HEK293 (cell line): Measurements from ENCODE around the gene SLC34A3.

Experiments used
- CTCF ChIA-PET: fragments of 350-600 bp; formaldehyde crosslinking; extraction: SDS; loops from one replicate; lab custom pipeline; 2021; ENCODE audit warnings: antibody characterized with exemption; lab: Yijun Ruan, JAX
- POLR2A ChIA-PET: fragments of 300-600 bp; formaldehyde crosslinking; extraction: SDS; loops from one replicate; lab custom pipeline; 2020; ENCODE audit warnings: antibody characterized with exemption, inconsistent platforms; lab: Yijun Ruan, JAX
- H3K27ac ChIP-seq: fragments of 200-500 bp; sonication (Bioruptor generic); 2 replicates; pipeline ENCODE4 v1.5.1; 2014; ENCODE audit warnings: low read depth, low read length, control low read depth, inconsistent platforms; ENCODE audit errors: extremely low read depth
- H3K36me3 ChIP-seq, 2 experiments: fragments of 200-500 bp in 1 of 2; sonication (Bioruptor generic) in 1 of 2; 1 replicate in 1 of 2; 2 replicates in 1 of 2; pipeline ENCODE4 v1.5.1; 2014 to 2017; ENCODE audit warnings: inconsistent platforms in 2 of 2, low read length in 2 of 2; ENCODE audit not compliant: control insufficient read depth in 2 of 2, insufficient read depth in 1 of 2
- H3K4me1 ChIP-seq: fragments of 200-500 bp; sonication (Bioruptor generic); 2 replicates; pipeline ENCODE4 v1.5.1; 2014; ENCODE audit warnings: mild to moderate bottlenecking, low read length, inconsistent platforms; ENCODE audit not compliant: control insufficient read depth, insufficient read depth
- H3K4me3 ChIP-seq: 2 replicates; pipeline ENCODE4 v1.5.1; 2011; ENCODE audit warnings: low read depth, mild to moderate bottlenecking, control low read depth, low read length, moderate library complexity
- H3K9me3 ChIP-seq: fragments of 200-500 bp; sonication (Bioruptor generic); 2 replicates; pipeline ENCODE4 v1.5.1; 2014; ENCODE audit warnings: low read depth, low read length, inconsistent platforms; ENCODE audit not compliant: control insufficient read depth, insufficient read depth
- BCL6B ChIP-seq: fragments of 450-650 bp; formaldehyde crosslinking; IDR thresholded peaks from 2 replicates; pipeline ENCODE4 v1.5.1; 2017; ENCODE audit warnings: missing biosample characterization, missing genetic modification characterization
- GLI2 ChIP-seq: fragments of 450-650 bp; formaldehyde crosslinking; IDR thresholded peaks from 2 replicates; pipeline ENCODE4; 2017; ENCODE audit warnings: missing biosample characterization, missing genetic modification characterization, low read depth, borderline replicate concordance
- KLF17 ChIP-seq: fragments of 450-650 bp; formaldehyde crosslinking; IDR thresholded peaks from 2 replicates; pipeline ENCODE4 v1.5.1; 2016; ENCODE audit warnings: missing biosample characterization, missing genetic modification characterization
- KLF8 ChIP-seq: fragments of 450-650 bp; formaldehyde crosslinking; IDR thresholded peaks from 2 replicates; pipeline ENCODE4 v1.5.1; 2016; ENCODE audit warnings: missing biosample characterization, missing genetic modification characterization
- REST ChIP-seq: fragments of 450-650 bp; formaldehyde crosslinking; IDR thresholded peaks from 2 replicates; pipeline ENCODE4 v1.5.1; 2016; ENCODE audit warnings: missing biosample characterization, missing genetic modification characterization
- SP3 ChIP-seq: fragments of 450-650 bp; formaldehyde crosslinking; IDR thresholded peaks from 2 replicates; pipeline ENCODE4 v1.5.1; 2016; ENCODE audit warnings: missing biosample characterization, missing genetic modification characterization
- ZBTB49 ChIP-seq: fragments of 450-650 bp; formaldehyde crosslinking; IDR thresholded peaks from 2 replicates; pipeline ENCODE4 v1.5.1; 2016; ENCODE audit warnings: missing biosample characterization, missing genetic modification characterization, low read depth
- ZFP69B ChIP-seq: fragments of 450-650 bp; formaldehyde crosslinking; IDR thresholded peaks from 2 replicates; pipeline ENCODE4 v1.5.1; 2016; ENCODE audit warnings: missing biosample characterization, missing genetic modification characterization
- ZNF146 ChIP-seq: fragments of 450-650 bp; formaldehyde crosslinking; IDR thresholded peaks from 2 replicates; pipeline ENCODE4 v1.5.1; 2016; ENCODE audit warnings: missing biosample characterization, missing genetic modification characterization
- ZNF239 ChIP-seq: fragments of 450-650 bp; formaldehyde crosslinking; IDR thresholded peaks from 2 replicates; pipeline ENCODE4 v1.5.1; 2016; ENCODE audit warnings: missing biosample characterization, missing genetic modification characterization
- ZNF266 ChIP-seq: fragments of 450-650 bp; formaldehyde crosslinking; IDR thresholded peaks from 2 replicates; pipeline ENCODE4 v1.5.1; 2016; ENCODE audit warnings: missing biosample characterization, missing genetic modification characterization, low read depth
- ZNF292 ChIP-seq: fragments of 450-650 bp; formaldehyde crosslinking; IDR thresholded peaks from 2 replicates; pipeline ENCODE4 v1.5.1; 2016; ENCODE audit warnings: low read depth, missing biosample characterization, missing genetic modification characterization, borderline replicate concordance
- ZNF362 ChIP-seq: fragments of 450-650 bp; formaldehyde crosslinking; IDR thresholded peaks from 2 replicates; pipeline ENCODE4 v1.5.1; 2016; ENCODE audit warnings: missing biosample characterization, missing genetic modification characterization
- ZNF426 ChIP-seq: fragments of 450-650 bp; formaldehyde crosslinking; IDR thresholded peaks from 2 replicates; pipeline ENCODE4 v1.5.1; 2017; ENCODE audit warnings: missing biosample characterization, missing genetic modification characterization, mild to moderate bottlenecking, inconsistent platforms, moderate library complexity
- ZNF585B ChIP-seq: fragments of 450-650 bp; formaldehyde crosslinking; IDR thresholded peaks from 2 replicates; pipeline ENCODE4 v1.5.1; 2016; ENCODE audit warnings: missing biosample characterization, missing genetic modification characterization
- ZNF677 ChIP-seq: fragments of 450-650 bp; IDR thresholded peaks from 2 replicates; pipeline ENCODE4 v1.5.0; 2018; ENCODE audit warnings: missing biosample characterization, mild to moderate bottlenecking, missing genetic modification characterization, moderate library complexity
- ZNF707 ChIP-seq: fragments of 450-650 bp; formaldehyde crosslinking; IDR thresholded peaks from 2 replicates; pipeline ENCODE4 v1.5.1; 2016; ENCODE audit warnings: missing biosample characterization, missing genetic modification characterization

Gene SLC34A3

GRCh38 chr9:137183980-137184595 is 46.6 kb upstream of the SLC34A3 start:
- TF ChIP-seq ZNF585B (no peak), ZNF239 (no peak), ZNF707 (no peak), KLF8 (no peak), ZNF292 (no peak), ZNF426 (tag by site-specific recombination) (no peak), ZBTB49 (no peak), REST (tag by site-specific recombination) (no peak), ZNF266 (tag by site-specific recombination) (no peak), ZNF362 (tag by site-specific recombination) (no peak), ZFP69B (tag by site-specific recombination) (no peak), BCL6B (tag by site-specific recombination) (no peak), SP3 (tag by site-specific recombination) (no peak), KLF17 (tag by site-specific recombination) (no peak), GLI2 (no peak), ZNF146 (tag by site-specific recombination) (no peak), ZNF677 (tag by site-specific recombination) (no peak)
- Histone ChIP-seq H3K27ac (no peak overlapping the region), H3K4me1 (peaks cover 8% of the 10 kb centered on the region), H3K4me3 (no peak overlapping the region), H3K9me3 (no peaks in the 10 kb centered on the region), H3K36me3 (peaks cover 0 to 80% of the 10 kb centered on the region in 2 experiments; a peak in 2 of 3 replicates)
- CTCF ChIA-PET, result no interaction called here
- POLR2A ChIA-PET, result no interaction called here
